Umbilical cord (tissue), 2 donors: Measurements from ENCODE around the gene C1QB. TPM values are rescaled to one million over a fixed set of nuclear protein-coding genes. Genes with fewer than 3 reads are reported as not detected.

Source experiments
- DNase-seq: peaks from one replicate; pipeline ENCODE4 v3.0.0-alpha.2; 2015; ENCODE audit warnings: low spot score
- total RNA-seq: library from RNA; depleted of rRNA; stranded (reverse); fragments of >200 nt; gene quantifications from one replicate; pipeline ENCODE4 v1.2.3, GENCODE V29; 2014; ENCODE audit warnings: low replicate concordance; ENCODE audit not compliant: insufficient read depth

C1QB gene
- total RNA-seq = 201 TPM

DNA sequence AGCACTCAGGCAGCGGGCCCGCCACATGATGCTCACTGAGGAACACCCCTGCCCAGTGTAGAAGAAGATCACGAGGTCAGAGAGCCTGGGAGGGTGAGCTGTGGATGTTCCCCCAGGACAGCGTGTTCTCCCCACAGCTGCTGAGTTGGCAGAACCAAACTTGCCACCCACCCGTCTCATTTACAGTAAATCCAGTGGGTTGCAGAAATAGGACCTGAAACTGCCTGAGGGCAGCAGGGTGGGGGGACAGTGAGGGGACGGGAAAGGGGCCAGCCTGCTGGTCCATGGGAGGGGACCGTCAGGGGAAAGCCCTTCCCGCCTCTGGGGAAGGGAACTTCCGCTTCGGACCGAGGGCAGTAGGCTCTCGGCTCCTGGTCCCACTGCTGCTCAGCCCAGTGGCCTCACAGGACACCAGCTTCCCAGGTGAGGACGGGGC lies at the start of gene C1QB:
TSS of gene C1QB (plus strand) at position 356 of the 436 bp plus-strand sequence. CDS start 6,227 bp downstream, outside the sequence.
- DNase-seq = peak; percentile 48

DNA sequence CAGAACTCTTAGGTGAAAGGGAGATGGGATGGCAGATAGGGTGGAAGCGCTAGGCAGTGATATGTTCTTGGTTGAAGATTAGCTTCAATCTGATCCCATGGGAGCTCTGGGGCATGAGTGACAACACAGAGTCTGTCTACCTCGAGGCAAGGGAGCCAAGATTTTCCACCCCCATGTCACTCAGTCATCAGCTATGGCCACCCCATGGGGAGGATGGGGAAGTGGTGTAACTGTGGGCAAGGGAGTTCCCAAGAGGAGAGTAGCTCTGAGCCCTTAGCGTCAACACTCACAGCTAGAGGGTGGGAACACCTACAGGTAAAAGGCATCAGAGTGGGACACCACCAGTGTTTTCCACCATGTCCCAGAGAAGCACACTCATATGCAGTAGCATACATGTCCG lies 46.9 kb upstream of the C1QB start:
- DNase-seq = no peak

- DNase-seq = no peak
These were observed 45.9 kb upstream of the C1QB start for GRCh38 chr1:22607154-22607553.

DNA sequence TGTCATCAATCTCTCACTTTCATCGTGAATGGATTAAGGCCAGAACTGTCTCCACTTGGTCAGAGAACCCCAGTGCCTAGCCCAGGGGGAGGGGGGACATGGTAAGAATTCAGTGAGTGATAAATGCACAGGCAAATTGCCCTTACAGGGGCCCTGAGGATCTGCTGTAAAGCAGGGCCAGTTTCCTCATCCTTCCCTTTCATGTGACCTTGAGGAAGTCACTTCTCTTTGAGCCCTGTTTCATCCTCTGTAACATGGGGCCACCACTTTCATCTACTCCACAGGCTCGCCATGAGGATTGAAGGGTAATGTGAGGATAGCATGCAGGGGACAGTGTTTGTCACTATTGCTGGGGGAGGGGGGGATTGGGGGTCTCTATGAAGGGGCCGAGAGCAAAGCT lies 44.7 kb upstream of the C1QB start:
- DNase-seq = no peak

GRCh38 chr1:22609291-22609690 lies 43.7 kb upstream of the C1QB start:
- no peak for DNase-seq

DNA sequence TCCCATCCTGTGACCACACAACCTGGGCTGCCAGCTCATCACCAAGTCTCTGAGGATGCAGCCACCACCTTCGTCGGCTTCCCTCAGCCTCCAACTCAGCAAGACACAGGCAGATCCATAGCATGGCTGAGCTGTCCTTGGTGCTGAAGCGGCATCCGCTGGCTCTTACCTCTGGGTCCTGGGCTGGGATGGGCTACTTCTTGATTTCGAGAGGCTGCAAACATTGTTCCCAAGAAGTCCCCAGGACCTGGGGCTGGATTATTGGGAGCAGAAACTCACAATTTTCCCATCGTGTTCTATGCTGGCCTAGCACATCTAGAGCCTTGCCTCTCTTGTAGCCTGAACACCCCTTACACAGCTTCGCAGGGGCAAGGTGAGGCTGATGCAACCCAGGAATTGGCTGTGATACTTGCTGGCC lies 41.5 kb upstream of the C1QB start:
- DNase-seq = peak; percentile 64

GRCh38 chr1:22612671-22613571 lies 40.1 kb upstream of the C1QB start:
- DNase-seq = no peak

- DNase-seq = no peak
These were observed 39.5 kb upstream of the C1QB start for GRCh38 chr1:22613572-22613918.

- no peak for DNase-seq
These were observed 39.1 kb upstream of the C1QB start for GRCh38 chr1:22613951-22614350.

GRCh38 chr1:22615886-22616285 lies 37.1 kb upstream of the C1QB start:
- no peak for DNase-seq

DNA sequence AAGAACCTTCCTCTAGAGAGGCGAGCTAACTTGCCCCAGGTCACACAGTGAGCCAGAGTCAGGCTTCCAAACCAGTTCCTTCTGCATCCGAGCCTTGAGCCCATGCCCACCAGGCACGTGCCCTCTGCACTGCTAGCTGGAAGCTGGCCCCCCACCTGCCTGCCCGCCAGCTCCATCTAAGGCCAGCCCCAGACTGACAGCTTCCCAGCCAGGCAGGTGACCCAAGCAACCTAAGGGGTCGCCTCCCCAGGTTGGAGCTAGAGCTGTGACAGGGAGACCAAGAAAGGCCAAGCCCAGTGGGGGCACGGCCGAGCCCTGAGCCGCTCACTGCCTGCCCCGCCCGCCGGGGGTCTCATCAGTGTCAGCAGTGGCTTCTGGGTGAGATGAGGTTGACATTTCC lies 36.5 kb upstream of the C1QB start:
- no peak for DNase-seq

DNA sequence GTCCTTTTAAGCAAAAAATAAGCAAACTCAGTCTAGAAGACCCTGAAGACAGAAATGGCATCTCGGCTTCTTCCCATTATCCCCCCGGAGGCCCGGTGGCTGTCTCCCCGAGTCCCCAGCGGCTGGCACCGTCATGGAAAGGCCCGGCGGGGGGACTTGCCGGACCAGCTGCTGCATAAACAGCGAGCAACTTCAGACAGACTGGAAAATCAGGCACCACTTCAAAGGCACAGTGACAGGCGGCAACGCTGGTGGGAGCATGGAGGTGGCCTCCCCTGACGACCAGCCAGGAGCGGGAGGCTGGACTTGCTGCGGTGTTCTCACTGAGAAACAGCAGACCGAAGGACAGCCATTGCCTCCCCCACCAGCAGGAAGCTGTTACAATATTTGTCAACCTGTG lies 35.0 kb upstream of the C1QB start:
- DNase-seq = no peak

DNA sequence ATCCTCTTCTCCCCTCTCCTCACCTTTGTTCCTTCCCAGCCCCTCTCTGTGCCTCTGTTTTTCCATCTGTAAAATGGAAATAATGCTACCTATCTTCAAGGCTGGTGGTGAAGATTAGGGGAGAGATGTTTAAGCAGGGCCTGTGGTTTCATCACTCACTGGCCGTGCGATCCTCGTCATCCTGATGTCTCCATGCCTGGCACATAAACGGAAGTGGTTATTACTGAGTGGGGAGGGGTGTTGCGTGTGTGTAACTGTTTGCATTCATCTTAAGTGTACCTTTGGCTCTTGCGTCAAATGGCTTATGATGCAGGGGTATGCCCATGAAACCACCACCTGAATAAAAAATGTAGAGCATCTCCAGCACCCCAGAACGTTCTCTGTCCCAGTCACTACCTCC lies 33.8 kb upstream of the C1QB start:
- no peak for DNase-seq

DNA sequence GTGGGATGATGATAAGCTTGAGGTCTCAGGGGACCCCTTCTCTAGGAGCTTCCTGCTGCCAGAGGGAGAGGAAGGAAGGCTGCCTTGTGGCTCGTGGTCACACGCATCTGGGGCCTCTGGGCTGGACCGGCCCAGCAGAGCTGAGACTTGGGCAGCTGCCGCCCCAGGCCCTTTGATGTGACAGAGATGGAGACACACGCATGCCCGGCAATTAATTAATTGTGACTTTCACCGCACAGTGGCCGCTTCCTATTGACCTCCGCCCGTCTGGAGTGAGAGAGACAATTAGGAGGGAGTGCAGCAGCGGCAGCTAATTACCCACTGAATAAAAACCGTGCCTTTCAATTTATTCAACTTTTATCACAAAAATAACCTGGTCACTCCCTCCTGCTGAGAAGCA lies 33.2 kb upstream of the C1QB start:
- no peak for DNase-seq

GRCh38 chr1:22621761-22622160 lies 31.3 kb upstream of the C1QB start:
- DNase-seq = no peak

GRCh38 chr1:22625262-22625925 lies 27.6 kb upstream of the C1QB start:
- DNase-seq = no peak

DNA sequence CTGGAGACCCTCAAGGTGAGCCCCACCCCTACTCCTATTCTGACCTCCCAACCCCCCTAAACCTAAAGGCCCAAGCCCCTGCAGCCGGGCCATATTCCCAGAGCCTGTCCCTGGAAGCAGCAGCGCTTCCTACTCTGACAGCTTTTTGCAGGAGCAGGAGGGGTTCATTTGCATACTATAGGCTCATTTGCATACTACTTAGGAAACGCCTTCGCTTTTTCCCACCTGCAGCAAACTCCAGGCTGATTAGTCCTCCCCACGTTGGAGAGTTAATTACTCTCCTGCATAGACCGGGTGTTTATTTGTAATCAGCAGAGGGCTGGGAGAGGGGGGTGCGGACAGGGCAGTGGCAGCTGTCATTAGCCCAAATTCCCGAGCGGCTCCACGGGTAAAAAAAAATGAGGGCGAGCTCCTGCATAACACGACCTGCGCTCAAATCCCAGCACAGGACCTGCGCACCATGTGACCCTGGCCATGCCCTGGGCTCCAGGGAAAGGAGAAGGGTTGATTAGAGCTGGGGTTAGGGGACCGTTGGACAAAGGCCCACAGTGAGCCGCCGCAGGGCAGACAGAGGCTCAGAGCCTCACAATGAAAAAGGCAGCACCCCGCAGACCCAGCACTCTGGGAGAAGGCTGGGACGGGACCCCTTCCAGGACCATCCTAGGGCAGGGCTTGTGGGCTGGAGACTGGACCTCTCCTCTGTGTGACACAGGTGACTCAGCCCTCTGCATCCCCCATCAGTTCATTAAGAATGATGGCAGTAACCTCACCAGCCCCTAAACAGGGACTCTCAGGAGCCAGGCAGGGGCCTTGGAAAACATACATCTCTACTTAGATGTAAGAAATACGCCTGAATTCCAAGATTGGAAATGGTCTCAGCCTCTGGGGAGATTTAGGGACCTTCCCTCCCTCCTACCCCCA lies 26.5 kb upstream of the C1QB start:
- DNase-seq = no peak

- DNase-seq = no peak
These were observed 25.7 kb upstream of the C1QB start for GRCh38 chr1:22627331-22627730.

DNA sequence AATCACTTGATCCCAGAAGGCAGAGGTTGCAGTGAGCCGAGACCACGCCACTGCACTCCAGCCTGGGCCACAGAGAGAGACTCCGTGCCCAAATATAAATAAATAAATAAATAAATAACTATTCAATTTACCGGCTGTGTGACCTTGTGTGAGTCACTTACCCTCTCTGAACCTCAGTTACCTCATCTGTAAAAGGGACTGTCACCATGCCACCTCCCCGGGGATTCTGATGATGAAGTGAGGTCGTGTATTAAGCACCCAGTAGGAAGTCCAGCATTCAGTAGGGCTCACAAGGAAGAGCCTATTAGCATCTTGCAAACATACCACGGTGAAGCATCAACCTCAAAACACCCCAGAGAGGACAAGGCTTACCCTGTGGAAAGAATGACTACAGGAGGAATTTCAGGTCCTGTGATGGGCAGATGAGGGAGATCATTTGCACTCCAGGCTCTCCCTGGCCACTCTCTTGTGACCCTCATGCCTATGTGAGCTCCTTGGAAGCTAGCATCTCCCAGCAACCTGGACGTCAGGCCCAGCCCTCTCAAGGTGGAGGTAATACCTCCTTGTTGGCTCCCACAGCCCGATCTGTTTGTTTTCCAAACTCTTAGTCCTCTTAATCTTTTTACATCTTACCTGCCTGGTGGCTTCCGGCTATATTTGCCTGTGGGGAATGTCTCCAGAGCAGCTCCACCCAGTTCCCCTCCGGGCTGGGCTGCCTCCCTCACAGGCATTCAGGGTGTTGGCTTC lies 24.2 kb upstream of the C1QB start:
- no peak for DNase-seq

DNA sequence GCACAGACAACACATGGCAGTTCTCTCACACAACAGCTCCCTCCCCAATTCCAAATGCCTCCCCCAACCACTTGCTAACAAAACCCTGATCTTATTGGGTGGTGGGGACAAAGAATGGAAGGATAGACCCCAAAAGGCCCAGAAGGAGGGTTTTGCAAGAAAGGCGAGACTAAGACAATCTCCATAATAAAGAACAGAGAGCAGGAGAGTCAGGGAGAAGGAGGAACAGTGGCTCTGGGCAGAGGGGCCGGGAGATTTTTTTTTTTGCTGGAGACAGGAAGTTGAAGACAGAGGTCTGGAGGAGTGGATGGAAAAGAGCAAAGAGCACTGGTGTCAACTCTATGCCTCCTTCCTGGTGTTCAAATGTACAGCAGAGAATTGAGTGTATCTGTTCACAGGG lies 23.1 kb upstream of the C1QB start:
- no peak for DNase-seq
